Measurements from ENCODE around the gene CTDNEP1.

CTDNEP1 gene

DNA sequence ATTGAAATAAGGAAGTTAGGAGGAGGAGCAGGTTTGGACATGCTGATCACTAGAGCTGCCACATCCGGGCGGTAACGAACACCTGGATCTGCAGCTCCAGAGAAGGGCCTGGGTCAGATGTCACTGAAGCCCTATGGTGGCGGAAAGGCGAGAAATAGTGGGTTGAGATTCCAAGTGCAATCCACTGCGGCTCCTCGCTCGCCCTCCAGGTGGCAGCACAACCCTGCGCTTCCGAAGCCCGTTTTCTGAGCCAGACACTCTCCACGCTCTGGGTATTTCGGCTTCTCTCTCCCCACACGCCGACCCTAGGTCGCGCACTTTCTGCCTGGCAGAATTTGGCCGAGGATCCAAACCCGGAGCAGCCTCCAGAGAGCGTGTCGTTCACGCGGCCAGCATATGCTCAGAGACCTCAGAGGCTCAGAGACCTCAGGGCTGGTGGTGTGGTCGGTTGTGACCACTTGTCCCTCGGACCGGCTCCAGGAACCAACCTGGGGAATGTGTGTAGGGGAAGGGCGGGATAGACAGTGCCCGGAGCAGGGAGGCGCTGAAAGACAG lies 29.1 kb upstream of the CTDNEP1 start:
- peak; percentile 67 to 76 for DNase-seq (ENCODE audit: low read depth in 2 of 2)

DNA sequence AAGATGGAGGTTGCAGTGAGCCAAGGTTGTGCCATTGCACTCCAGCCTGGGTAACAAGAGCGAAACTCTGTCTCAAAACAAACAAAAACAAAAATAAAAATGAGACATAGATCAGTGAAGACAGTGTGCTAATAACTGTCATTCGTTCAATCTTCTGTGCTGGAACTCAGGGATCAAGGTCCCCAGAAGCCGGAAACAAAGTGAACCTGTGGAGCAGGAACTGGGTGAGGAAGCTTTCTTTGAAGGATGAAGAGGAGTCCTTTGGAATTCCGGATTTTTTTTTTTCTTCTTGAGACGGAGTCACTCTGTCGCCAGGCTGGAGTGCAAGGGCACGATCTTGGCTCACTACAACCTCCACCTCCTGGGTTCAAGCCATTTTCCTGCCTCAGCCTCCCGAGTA lies 27.9 kb upstream of the CTDNEP1 start:
- no peak for DNase-seq (ENCODE audit: low read depth in 2 of 2)

DNA sequence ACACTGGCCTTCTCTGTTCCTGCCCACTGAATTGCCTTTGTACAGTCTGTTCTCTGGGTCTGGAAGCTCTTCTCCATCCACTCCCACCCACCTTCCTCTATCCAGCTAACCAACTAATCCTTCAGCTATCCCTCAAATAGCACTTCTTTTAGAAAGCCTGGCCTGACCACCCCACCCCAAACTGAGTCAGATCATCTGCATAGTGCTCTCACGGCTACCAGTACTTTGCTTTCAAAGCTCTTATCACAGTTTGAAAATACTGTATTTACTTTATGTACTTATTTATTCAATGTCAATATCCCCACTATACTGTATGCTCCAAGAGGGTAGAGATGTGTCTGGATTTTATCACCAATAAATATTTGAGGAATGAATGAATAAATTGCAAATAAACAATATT lies 15.2 kb upstream of the CTDNEP1 start:
- no peak for DNase-seq (ENCODE audit: low read depth in 2 of 2)

DNA sequence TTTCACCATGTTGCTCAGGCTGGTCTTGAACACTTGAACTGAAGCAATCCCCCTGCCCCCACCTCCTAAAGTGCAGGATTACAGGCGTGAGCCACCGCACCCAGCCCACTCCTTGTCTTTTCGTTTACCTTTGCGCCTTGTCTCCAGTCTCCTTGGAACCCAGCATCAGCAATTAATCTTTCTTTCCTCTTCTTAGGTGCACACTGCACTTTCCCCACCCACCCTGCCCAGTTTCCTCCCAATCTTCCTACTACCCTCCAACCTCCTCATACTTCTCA lies 12.2 kb upstream of the CTDNEP1 start:
- DNase-seq (ENCODE audit: low read depth in 2 of 2), result no peak

DNA sequence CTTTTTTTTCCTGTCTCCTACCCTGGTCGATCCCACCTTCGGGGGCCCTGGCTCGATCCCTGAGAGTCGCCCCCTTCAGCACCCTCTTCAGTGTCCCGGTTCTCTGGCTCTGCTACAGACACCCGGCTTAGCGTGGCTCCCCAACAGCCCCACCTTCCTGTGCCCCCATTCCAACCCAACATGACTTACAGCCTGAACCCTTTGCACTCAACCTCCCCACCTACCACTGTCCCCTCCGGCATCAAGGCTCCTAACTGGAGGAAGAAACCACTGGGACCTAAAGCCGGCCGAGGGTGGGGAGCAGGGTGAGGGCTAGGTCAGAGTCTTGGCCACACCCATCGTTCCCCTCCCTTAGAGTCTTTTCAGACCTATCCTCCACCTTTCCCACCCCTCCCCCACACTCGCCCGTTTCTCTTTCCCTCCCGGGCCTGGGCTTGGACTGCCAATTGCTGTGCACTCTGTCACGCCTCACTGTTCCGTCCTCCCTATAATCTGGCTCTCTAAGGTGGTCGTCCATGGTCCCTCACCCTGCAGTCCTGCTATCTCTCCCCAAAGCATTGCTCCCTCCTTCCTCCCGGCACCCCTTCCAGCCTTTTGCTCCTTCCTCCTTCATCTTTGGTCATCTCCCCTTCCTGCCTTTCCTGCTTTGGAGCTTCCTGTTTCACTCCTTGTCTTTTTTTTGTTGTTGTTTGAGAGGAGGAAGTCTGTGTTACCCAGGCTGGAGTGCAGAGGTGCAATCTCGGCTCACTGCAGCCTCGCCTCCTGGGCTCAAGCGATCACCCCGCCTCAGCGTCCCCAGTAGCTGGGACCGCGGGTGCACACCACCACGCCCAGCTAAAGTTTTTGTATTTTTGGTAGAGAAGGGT lies 11.6 kb upstream of the CTDNEP1 start:
- no peak for DNase-seq (ENCODE audit: low read depth in 2 of 2)

DNA sequence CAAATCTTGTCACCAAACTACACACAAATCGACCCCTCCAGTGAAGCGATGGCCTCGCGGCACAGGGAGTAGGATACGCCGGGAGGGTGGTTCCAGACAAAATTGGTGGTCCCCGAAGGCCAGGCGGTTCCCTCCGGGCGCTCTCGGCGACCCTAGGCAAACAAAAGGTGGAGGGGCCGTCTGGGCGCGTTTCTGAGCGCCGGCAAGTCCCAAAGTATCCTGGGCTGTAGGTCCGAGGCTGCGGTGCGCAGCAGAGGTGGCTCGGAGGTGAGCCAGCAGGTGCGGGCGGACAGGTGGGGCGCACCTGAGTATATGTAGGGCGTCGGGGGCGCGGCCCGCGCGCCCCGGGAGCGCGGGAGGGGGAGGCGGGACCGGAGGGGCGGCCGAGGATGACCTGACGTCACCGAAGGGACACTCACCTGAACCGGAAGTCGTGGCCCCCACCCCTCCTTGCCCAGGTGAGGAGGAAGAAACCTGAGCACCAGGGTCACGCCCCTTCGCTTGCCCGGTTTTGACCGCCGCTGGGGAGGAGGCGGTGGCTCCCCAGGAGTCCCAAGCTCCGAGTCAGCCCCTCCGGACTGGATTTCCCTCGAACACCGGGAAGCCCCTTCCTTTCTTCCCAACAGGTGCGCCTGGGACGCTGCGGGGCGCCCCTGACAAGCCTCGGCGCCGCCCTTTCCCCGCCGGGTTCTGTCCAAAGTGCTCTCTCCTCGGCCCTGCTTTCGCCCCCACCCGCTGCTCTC lies 10.8 kb upstream of the CTDNEP1 start, which contains the start of gene CLDN7:
Gene CLDN7, minus strand, starts transcription at position 287 of the 743 bp plus-strand sequence. CDS start 435 bp downstream, outside the sequence.
- DNase-seq (ENCODE audit: low read depth in 2 of 2), result no peak

DNA sequence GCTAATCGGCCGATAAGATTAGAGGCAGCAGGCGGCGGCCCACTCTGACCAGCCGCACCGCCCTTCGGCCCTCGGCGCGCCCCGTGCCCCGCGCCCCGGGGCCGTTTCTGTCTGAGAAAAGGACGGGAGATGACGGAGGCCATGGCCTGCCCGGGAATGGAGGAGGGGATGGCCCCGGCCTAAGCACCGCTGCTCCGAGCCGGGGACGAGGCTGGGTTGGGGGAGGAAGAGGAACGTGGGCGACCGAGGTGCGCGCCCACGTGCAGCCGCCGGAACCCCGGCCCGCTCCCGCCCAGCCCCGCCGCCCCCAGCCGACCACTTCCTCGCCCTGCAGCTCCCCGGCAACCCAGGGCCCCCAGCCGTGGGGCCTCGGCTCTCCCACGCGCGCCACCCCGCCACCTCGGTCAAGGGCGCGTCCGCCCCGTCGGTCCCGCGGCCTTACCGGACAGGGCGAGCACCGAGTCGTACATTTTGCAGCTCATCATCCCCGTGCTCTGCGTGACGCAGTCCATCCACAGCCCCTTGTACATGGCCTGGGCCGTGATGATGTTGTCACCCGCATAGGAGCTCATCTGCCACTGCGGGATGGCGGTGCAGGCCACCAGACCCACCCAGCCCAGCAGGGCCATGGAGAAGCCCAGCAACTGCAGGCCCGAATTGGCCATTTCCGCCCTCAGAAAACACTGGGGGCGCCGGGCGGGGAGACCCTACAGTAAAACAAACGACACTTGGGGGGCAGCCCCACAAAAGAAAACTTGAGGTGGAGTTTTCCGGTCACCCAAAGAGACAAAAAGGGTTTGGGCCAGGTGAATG lies 10.1 kb upstream of the CTDNEP1 start:
- no peak for DNase-seq (ENCODE audit: low read depth in 2 of 2)

DNA sequence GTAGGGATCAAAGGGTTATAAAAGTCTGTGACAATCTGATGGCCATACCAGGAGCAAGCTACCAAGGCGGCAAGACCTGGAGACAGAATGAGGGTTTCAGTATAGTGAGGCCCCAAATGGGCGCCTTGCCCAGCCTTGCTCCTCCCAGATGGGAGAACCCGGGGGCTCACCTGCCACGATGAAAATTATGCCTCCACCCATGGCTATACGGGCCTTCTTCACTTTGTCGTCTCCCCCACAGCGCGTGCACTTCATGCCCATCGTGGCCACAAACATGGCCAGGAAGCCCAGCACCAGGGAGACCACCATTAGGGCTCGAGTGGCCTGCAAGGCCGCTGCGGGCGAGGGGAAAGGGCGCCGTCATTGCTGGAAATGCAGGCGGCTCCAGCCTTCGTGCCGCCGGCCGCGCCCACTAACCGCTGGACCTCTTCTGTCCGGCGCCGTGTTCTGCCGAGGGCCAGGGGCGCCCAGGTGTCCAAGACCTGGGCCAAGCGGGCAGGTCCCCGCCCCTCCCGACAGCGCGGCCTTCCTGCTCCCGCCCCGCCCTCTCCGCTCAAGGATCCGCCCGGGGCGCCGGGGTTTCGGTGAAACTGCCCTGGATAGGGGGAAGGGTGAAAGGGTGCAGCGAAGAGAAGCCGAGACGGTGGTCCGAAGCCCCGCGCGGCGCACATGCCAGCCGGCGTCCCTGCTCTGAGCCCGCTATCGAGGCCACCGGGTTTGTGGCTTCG lies 9.3 kb upstream of the CTDNEP1 start:
- DNase-seq (ENCODE audit: low read depth in 2 of 2), result no peak

DNA sequence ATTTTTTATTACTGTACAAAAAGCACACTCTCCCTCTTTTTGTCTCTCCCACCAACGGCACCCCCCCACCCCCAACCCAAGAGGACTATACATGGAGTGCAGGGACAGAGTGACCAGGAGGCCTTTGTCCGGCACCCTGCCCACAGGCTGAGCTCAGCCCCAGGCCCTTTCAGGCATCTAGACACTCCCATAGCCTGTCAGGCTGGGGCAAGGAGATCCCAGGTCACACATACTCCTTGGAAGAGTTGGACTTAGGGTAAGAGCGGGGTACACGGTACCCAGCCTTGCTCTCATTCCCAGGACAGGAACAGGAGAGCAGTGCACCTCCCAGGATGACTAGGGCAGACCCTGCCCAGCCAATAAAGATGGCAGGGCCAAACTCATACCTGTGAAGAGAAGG lies 8.6 kb upstream of the CTDNEP1 start:
- no peak for DNase-seq (ENCODE audit: low read depth in 2 of 2)

DNA sequence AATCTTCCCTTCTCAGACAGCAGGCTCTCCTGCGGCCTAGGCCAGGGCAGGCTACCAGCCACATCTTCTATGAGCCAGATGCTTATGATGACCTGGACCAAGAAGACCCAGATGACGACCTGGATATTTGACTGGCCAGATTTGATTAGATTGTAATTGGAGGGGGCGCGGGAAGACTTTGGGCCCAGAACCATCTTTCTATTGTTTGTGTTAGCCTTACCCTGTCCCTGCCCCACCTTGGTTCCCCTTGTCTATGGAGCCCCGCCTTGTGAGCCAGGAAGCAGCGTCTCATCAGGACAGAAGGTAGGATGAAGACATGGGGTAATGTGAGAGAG lies 8.0 kb upstream of the CTDNEP1 start:
- DNase-seq (ENCODE audit: low read depth in 2 of 2), result no peak

DNA sequence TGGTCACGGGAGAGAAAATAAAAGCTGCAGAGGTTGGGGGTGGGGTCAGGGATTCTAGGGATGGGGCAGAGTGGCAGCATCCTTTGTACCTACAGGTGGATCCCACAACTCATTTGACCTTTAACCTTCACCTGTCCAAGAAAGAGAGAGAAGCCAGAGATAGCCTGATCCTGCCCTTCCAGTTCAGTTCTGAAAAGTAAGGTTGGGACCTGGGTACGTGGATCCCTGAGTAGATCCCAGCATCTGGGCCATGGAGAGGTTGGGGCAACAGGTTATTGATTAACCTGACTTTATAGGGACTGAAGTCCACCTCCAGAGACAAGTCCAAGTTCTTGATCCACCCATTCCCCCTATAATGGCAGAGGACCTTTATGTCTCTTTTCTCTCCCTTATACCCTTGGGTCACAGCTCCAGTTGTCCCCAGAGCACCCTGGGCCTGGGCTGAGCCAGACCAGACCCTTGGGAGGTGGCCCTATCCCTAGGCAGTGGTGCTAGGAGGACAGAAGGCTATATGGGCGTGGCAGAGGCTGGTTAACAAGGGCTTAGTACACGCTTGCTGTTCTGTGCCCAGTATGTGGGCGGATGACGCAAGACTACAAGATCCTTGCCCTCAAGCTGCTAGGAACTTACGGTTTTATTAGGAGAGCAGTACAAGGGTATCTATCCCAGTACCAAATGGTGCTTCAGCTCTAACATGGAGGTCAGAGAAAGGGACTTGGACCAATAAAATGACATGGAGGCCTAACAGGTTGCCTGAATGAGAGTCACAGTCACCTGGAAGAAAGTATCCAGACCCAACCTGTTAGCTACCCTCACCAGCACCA lies 7.4 kb upstream of the CTDNEP1 start:
- DNase-seq (ENCODE audit: low read depth in 2 of 2), result no peak

DNA sequence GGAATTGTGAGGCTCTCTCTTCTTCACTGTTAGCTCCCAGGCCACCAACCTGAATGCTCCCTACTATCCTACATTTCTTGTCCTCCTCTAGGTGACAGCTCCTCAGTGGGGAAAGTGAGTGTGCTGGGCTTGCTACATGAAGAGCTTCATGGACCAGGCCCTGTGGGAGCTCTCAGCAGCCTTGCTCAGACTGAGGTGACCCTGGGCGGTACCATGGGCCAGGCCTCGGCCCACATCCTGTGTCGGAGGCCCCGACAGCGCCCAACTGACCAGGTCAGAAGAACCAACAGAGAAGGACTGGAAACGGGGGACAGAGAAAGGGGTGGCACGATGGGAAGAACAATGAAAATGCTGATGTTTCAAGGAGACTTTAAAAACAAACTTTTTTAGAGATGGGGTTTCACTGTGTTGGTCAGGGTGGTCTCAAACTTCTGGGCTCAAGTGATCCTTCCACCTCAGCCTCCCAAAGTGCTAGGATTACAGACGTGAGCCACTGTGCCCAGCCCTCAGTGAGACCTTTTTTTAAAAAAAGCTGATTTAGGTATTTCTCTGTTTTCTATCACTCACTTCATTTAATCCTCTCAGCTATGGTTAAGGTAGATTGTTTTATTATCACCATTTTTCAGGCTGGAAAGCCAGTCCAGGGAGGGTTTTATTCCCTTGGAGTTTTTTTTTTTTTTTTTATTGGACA lies 5.4 kb upstream of the CTDNEP1 start:
- no peak for DNase-seq (ENCODE audit: low read depth in 2 of 2)

DNA sequence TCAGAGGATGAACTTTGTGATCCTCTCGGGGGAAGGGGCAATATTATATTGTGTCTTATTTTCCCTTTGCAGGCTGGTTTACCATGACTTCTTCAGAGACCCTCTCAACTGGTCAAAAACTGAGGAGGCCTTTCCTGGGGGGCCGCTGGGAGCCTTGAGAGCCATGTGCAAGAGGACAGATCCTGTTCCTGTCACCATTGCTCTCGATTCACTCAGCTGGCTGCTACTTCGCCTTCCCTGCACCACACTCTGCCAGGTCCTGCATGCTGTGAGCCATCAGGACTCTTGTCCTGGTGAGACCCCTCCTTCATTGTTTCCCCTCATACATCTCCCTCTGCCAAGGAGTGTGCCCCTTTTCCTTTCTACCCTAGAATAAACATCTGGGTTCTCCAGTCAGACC lies 3.0 kb upstream of the CTDNEP1 start:
- no peak for DNase-seq (ENCODE audit: low read depth in 2 of 2)

DNA sequence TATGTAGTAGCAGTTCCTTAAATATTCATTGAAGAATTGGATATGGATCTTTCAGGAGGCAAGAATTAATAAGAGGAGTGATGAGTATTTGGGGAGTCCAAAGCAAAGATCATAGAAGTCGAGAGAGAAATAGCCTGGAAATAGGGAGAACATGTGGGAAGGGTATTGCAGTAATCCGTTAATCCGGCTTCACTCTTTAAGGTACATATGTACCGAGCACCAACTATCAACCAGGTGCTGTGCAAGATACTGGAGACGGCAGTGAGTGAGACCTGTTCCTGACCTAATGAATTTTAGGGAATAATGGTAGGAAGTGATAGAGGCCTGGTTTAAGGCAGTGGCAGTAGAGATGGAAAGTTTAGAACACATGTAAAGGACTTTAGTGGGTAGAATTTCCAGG lies 1.5 kb upstream of the CTDNEP1 start:
- DNase-seq (ENCODE audit: low read depth in 2 of 2), result no peak

DNA sequence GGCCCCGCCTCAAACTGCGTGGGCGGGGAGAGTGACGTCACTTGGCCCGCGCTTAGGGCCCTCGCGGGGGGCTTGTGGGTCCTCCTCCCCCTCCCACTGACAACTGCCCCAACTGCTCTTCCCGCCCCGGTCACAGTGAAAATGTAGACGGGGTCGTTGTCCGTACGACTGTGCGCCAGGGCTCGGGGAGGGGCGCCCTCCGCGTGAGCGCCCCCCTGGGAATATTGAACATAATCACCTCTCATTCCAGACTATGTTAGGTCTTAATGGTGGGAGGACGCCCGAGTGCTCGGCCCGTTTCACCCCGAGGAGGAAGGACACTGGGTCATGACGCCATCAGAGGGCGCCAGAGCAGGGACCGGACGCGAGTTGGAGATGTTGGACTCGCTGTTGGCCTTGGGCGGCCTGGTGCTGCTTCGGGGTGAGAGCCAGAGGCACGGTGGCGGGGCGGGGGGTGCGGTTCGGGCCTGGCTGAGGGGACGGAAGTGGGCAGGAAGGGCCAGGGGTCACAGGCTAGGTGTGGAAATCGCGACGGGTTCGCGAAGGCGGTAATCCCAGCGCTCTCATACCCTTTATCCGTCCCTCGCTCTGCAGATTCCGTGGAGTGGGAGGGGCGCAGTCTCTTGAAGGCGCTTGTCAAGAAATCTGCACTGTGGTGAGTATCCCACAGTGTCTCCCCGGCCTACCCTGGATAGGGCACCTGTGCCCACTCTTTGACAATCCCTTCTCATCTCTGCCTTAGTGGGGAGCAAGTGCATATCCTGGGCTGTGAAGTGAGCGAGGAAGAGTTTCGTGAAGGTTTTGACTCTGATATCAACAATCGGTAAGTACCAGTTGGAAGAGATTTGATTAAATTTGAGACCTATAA lies 876 bp upstream of the CTDNEP1 start, which contains the start of gene ELP5:
Gene ELP5, plus strand, starts transcription at position 40 of the 868 bp plus-strand sequence. Its CDS starts 336 bp downstream, at position 376.
- peak; percentile 59 to 68 for DNase-seq (ENCODE audit: low read depth in 2 of 2)

DNA sequence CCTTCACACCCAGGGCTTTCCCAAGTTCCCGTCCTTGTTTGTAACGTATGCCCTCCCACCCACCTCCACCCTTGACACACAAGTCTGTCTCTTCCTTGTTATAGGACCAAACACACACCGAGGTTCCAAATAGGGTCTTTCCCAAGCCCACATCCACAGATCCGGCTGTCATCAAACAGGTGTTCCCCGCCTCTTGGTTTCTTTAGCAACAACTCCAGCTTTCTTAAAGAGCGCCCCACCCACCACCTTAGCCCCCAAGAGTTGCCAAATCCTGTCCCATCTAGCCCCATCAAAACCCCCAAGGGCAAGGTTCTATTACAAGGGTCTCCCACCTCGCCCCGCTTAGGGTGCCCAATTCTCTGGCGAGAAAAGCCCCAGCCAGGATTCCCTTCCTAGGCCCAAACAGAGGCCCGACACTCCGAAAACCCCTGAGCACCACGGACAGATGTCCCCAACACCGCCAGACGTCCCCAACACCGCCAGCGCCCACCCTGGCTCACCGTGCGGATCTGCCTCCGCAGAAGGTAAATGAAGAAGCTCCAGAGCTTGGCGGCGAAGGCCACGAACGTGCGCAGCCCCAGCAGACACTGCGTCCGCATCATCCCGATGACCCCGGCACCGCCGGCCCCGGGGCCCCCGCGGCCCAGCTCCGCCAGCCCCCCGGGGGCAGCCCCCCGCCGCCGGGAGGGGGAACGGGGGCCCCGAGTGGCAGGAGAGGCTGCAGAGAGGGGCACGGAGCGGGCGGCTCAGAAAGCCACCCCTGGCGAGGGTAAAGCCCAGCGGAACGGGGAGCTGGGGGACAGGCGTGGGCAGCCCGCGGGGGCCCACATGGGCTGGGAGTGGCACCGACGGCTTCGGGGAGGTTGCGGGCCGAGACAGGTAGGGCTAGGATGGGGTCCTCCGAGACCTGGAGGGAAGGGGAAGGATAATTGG lies 573 bp downstream of the CTDNEP1 start:
- DNase-seq (ENCODE audit: low read depth in 2 of 2), result no peak

DNA sequence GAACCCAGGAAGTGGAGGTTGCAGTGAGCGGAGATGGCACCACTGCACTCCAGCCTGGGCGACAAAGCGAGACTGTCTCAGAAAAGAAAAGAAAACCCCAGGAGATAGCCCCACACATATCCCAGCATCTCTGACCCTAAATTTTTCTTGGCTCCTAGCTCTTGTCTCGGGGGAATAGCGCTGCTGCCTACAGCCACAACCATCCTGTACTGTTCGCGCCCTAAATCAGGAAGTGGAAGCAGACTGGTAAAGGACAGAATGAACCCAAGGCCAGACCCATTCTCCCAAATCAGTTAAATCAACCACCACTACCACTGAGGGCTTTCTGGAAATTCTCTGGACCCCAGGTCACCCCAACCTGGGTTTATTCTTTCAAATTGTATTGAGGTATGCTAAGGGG lies 1.7 kb downstream of the CTDNEP1 start:
- no peak for DNase-seq (ENCODE audit: low read depth in 2 of 2)

DNA sequence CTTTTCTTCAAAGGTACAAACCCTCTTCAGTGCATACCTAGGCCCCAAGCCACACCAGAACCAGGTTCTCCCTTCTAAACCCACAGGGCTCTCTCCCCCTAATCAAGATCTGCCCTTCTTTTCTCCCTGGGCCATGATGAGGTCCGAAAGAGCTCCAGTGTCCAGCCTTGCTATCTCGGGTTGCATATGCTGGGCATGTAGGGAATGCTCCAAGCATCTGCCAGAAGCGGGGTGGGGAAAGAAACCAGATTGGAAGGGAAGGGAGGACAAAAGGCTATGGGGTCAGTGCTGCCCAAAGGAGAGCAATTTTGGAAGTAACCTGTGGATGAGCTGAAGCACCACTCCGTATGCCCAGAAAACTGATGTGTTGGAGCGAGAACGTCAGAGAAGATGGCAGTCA lies 2.3 kb downstream of the CTDNEP1 start:
- DNase-seq (ENCODE audit: low read depth in 2 of 2), result no peak

All from stimulated activated CD4-positive, alpha-beta T cell treated with anti-CD3 and anti-CD28 coated beads, Interleukin-1b, Interleukin-23, amount 100 ng/mL, for 1 hour (primary cell).